D721Med (cell line): ENCODE results near the gene CR1.

Experiments
- DNase-seq: peaks from one replicate; pipeline ENCODE4 v3.0.0; 2011; ENCODE audit warnings: low spot score; ENCODE audit not compliant: insufficient read length
- FAIRE-seq: peaks from 2 replicates; lab custom pipeline; 2011; peaks lifted over from hg19 to GRCh38; lab: Jason Lieb, UNC
- CTCF ChIP-seq: IDR thresholded peaks from 2 replicates; pipeline ENCODE4 v1.5.1; 2012; ENCODE audit warnings: mild to moderate bottlenecking, control low read depth; ENCODE audit not compliant: insufficient read depth; ENCODE audit errors: missing control alignments

CR1 gene

GRCh38 chr1:207502726-207503125 is 6.8 kb downstream of the CR1 start:
- TF ChIP-seq CTCF, result no peak
- DNase-seq, result no peak
- FAIRE-seq, result no peak

- FAIRE-seq, result no peak
- TF ChIP-seq CTCF, result no peak
- no peak for DNase-seq
Measured at GRCh38 chr1:207503950-207504349, 8.0 kb downstream of the CR1 start.

DNA sequence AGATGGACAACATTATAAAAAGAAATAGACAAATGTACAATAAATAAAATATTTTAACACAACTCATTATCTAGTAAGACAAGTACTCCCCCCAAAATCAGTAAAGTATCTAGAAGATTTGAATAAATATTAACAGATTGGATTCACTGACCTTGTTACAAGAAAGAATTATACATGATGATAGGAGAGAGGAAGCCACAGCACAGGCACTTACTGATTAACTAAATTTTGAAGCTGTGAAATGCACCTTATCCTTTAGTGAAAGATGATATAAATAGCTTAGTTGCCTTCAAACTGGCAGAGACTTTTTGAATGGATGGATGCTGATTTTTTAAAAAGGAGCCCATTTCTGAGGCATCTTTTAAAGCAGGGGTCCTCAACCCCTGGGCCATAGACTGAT is 8.5 kb downstream of the CR1 start:
- no peak for TF ChIP-seq CTCF
- FAIRE-seq, result no peak
- DNase-seq, result no peak

DNA sequence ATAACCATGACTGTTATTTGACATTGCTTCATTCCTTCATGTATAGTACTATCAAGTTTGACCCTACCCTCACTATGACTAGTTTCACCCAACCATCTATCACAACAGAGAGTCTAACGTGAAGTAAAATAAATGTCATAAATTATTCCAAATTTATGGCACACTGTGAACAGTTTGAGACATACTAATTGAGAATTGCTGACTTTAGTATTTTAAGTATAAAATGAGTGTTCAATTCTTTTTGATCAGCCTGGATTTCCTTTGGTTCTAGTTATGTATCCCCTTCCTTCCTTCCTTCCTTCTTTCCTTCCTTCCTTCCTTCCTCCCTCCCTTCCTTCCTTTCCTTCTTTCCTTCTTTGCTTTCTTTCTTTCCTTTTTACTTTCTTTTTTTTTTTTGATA is 14.5 kb downstream of the CR1 start:
- no peak for FAIRE-seq
- TF ChIP-seq CTCF, result no peak
- DNase-seq, result no peak

DNA sequence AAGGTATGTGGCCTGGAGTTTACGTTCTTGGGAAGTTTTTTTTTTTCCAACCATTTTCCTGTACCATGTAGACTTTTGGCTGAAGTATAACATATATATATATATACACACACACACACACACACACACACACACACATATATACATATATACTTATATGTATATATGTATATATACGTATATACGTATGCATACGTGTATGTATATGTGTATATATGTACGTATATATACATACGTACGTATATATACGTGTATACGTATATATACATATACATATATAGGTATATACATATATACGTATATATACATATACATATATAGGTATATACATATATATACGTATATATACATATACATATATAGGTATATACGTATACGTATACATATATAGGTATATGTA is 18.9 kb downstream of the CR1 start:
- DNase-seq (no peak), FAIRE-seq (no peak)

DNA sequence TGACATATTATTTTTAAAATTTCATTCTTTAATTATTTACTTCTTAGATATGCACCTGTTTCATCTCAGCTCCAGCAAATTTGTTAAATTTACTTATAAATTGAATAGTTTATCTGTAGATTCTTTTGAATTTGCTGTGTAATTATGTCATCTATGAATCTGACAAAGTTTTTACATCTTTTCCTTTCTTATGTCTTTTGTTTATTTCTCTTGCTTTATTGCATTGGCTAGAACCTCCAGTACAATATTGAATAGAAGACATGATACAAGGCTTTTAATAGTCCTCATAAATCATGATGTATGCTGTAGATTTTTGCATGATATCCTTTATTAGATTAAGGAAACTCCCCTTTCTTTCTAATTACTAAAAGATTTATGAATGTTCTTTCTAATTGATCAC is 20.8 kb downstream of the CR1 start:
- DNase-seq (no peak), FAIRE-seq (no peak)
- TF ChIP-seq CTCF, result no peak

More for the DNA sequence above, 18.9 kb downstream of the CR1 start:
- no peak for TF ChIP-seq CTCF

DNA sequence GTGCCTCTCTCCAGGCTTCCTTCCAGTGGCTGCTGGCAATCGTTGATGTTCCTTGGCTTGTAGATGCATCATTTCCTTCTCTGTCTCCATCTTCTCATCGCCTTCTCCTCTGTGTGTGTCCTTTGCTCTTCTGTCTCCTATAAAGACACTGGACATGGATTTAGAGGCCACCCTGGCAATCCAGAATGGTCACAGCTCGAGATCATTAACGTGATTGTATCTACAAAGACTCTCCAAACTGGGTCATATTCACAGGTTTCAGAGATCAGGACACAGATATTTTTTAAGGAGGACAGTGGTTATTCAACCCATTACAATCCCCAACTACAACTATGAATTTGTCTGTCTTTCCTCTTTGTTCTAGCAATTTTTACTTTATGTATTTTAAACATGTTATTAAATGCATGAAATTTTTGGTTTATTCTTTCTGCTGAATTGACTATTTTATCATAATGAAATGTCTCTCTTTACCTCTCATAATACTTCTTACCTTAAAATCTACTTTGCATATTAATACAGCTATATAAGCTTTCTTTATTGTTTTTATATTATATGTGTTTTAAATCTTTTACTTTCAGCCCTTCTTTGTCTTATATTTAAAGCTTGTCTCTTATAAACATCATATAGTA is 22.8 kb downstream of the CR1 start:
- TF ChIP-seq CTCF, result no peak
- DNase-seq, result no peak
- no peak for FAIRE-seq
